NB4 (cell line): ENCODE results near the gene KRT14.

Source experiments
- DNase-seq: peaks from one replicate; pipeline ENCODE4 v3.0.0; 2010; ENCODE audit warnings: low read depth
- H3K4me3 ChIP-seq: one replicate; pipeline ENCODE4 v1.5.1; 2011; ENCODE audit warnings: mild to moderate bottlenecking, low read depth, low read length, moderate library complexity
- CTCF ChIP-seq: IDR thresholded peaks from one replicate; pipeline ENCODE4 v1.5.1; 2012; ENCODE audit warnings: low read depth, low read length
- MAX ChIP-seq: IDR thresholded peaks from 2 replicates; pipeline ENCODE4 v1.6.1; 2011; ENCODE audit warnings: low read depth, low read length
- MYC ChIP-seq: IDR thresholded peaks from 2 replicates; pipeline ENCODE4 v1.6.1; 2011; ENCODE audit warnings: low read depth, low read length
- POLR2A ChIP-seq: IDR thresholded peaks from 2 replicates; pipeline ENCODE4 v1.6.1; 2011; ENCODE audit warnings: mild to moderate bottlenecking; ENCODE audit not compliant: insufficient read length; ENCODE audit errors: extremely low read depth

KRT14 gene

GRCh38 chr17:41536741-41537613 is 49.7 kb downstream of the KRT14 start:
- H3K4me3 ChIP-seq, result no peak overlapping the region
- TF ChIP-seq CTCF, result no peak
- TF ChIP-seq MAX, result no peak
- TF ChIP-seq MYC, result no peak
- TF ChIP-seq POLR2A, result no peak
- no peak for DNase-seq

DNA sequence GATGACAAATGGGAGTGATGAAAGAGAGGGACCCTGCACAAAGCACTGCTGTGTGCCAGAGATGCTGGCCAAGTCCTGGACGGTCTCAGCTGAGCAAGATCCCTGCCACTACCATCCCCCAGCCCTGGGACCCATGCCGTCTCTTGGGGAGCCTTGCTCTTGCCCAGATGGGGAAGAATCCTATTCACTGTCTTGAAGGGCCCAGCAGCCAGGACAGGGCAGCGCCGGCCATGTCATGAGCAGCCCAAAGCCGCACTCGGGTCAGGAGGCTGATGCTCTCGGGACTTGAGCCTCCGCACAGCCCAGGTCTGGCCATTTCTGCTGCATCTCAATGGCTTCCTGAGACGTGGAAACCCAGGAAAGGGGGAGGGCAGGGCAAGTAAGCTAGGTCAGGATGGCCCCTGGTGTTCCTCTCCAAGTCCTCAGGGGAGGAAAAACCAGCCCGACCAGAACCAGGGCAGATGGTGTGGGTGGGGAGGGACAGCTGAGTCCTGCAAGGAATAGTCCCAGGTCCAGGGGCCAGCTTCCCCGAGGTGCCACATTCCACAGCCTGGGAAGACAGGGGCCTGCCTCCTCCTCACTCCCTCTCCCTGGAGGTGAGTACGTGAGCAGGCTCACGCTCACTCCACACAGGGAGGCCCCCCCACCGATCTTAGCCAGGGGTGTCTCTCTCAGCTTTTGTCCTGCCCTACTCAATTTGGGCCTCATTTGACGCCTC is 50.8 kb downstream of the KRT14 start:
- TF ChIP-seq MAX (no peak), CTCF (no peak)
- no peak overlapping the region for H3K4me3 ChIP-seq
- no peak for DNase-seq

- H3K4me3 ChIP-seq, result no peak overlapping the region
- TF ChIP-seq POLR2A, result no peak
- no peak for TF ChIP-seq CTCF
- no peak for TF ChIP-seq MAX
- TF ChIP-seq MYC, result no peak
- DNase-seq, result peak; percentile 11
Observed at GRCh38 chr17:41534899-41535546, 51.7 kb downstream of the KRT14 start.

GRCh38 chr17:41533613-41534012 is 53.1 kb downstream of the KRT14 start:
- no peak overlapping the region for H3K4me3 ChIP-seq
- TF ChIP-seq POLR2A, result no peak
- TF ChIP-seq CTCF, result no peak
- TF ChIP-seq MYC, result no peak
- TF ChIP-seq MAX, result no peak
- DNase-seq, result no peak

DNA sequence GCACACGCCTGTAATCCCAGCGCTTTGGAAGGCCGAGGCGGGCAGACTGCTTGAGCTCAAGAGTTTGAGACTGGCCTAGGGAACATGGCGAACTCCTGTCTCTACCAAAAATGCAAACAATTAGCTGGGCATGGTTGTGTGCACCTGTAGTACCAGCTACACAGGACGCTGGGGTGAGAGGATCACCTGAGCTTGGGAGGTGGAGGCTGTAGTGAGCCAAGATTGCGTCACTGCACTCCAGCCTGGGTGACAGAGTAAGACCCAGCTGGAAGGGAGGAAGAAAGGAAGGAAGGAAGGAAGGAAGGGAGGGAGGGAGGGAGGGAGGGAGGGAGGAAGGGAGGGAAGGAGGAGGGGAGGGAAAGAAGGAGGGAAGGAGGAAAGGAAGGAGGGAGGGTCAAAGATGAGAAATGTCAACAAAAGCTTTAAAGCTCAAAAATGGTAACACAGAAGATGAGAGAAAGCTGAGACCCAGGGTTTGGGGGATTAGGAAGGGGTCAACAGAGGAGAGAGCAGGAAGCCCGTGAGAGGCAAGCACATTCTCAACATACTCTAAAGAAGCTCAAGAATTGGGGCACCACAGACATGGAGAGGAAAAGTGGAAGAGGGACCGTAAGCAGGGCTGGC is 53.6 kb downstream of the KRT14 start:
- H3K4me3 ChIP-seq, result no peak overlapping the region
- no peak for TF ChIP-seq MYC
- no peak for TF ChIP-seq POLR2A
- no peak for TF ChIP-seq CTCF
- no peak for TF ChIP-seq MAX
- DNase-seq, result no peak
